HL-60 (cell line): ENCODE measurements around the gene SIX2.

Experiments
- GABPA ChIP-seq: IDR thresholded peaks from 2 replicates; pipeline ENCODE4 v1.6.1; 2012; ENCODE audit warnings: low read depth
- POLR2AphosphoS5 ChIP-seq: IDR thresholded peaks from 2 replicates; pipeline ENCODE4 v1.6.1; 2012; ENCODE audit warnings: low read depth
- SPI1 ChIP-seq: IDR thresholded peaks from 2 replicates; pipeline ENCODE4 v1.6.1; 2012; ENCODE audit warnings: low read depth, mild to moderate bottlenecking, borderline replicate concordance
- TF ChIP-seq, protein P1 (sequence below): IDR thresholded peaks from one replicate; pipeline ENCODE4 v1.5.1; 2011; ENCODE audit warnings: low read length, control low read depth, inconsistent platforms; ENCODE audit not compliant: insufficient read depth
- TF ChIP-seq, protein P2 (sequence below): IDR thresholded peaks from 2 replicates; pipeline ENCODE4 v1.6.1; 2012; ENCODE audit warnings: low read depth; ENCODE audit not compliant: insufficient replicate concordance

DNA sequence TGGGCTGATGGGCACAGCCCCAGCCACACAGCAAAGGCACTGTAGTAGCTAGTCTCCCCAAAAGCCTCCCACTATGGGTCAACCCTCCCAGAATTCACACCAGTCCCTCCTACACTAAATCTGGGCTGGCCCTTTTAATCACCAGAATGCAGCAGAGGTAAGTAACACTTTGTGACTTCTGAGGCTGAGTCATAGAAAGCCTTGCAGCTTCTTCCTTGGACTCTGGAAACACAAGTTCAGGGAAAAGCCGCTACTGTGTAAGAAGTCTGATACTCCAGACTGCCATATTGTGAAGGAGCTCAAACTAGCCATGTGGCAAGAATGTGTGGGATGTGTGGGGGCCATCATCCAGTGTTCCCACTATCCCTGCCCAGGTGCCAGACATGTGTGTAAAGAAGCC, 19.0 kb upstream of the SIX2 start:
- TF ChIP-seq, protein P1, sequence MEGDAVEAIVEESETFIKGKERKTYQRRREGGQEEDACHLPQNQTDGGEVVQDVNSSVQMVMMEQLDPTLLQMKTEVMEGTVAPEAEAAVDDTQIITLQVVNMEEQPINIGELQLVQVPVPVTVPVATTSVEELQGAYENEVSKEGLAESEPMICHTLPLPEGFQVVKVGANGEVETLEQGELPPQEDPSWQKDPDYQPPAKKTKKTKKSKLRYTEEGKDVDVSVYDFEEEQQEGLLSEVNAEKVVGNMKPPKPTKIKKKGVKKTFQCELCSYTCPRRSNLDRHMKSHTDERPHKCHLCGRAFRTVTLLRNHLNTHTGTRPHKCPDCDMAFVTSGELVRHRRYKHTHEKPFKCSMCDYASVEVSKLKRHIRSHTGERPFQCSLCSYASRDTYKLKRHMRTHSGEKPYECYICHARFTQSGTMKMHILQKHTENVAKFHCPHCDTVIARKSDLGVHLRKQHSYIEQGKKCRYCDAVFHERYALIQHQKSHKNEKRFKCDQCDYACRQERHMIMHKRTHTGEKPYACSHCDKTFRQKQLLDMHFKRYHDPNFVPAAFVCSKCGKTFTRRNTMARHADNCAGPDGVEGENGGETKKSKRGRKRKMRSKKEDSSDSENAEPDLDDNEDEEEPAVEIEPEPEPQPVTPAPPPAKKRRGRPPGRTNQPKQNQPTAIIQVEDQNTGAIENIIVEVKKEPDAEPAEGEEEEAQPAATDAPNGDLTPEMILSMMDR = no peak
- TF ChIP-seq POLR2AphosphoS5 (no peak), GABPA (no peak), SPI1 (no peak)
- TF ChIP-seq, protein P2, sequence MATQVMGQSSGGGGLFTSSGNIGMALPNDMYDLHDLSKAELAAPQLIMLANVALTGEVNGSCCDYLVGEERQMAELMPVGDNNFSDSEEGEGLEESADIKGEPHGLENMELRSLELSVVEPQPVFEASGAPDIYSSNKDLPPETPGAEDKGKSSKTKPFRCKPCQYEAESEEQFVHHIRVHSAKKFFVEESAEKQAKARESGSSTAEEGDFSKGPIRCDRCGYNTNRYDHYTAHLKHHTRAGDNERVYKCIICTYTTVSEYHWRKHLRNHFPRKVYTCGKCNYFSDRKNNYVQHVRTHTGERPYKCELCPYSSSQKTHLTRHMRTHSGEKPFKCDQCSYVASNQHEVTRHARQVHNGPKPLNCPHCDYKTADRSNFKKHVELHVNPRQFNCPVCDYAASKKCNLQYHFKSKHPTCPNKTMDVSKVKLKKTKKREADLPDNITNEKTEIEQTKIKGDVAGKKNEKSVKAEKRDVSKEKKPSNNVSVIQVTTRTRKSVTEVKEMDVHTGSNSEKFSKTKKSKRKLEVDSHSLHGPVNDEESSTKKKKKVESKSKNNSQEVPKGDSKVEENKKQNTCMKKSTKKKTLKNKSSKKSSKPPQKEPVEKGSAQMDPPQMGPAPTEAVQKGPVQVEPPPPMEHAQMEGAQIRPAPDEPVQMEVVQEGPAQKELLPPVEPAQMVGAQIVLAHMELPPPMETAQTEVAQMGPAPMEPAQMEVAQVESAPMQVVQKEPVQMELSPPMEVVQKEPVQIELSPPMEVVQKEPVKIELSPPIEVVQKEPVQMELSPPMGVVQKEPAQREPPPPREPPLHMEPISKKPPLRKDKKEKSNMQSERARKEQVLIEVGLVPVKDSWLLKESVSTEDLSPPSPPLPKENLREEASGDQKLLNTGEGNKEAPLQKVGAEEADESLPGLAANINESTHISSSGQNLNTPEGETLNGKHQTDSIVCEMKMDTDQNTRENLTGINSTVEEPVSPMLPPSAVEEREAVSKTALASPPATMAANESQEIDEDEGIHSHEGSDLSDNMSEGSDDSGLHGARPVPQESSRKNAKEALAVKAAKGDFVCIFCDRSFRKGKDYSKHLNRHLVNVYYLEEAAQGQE = no peak
